PFSK-1 (cell line): ENCODE results near the gene RGS3.

Experiments
- FOXP2 ChIP-seq: optimal IDR thresholded peaks from 2 replicates; pipeline ENCODE3; 2011; ENCODE audit warnings: borderline replicate concordance, control low read depth, inconsistent platforms; ENCODE audit not compliant: insufficient read depth; ENCODE audit errors: extremely low read length, extremely low read depth
- POLR2AphosphoS5 ChIP-seq: IDR thresholded peaks from 2 replicates; pipeline ENCODE4 v1.6.1; 2012; ENCODE audit warnings: low read depth, mild to moderate bottlenecking, control low read depth, low read length, moderate library complexity
- REST ChIP-seq, 2 experiments: IDR thresholded peaks; 2 replicates each; pipeline versions ENCODE4 v1.6.1 to v1.8.0; 2011 to 2012; ENCODE audit warnings: low read depth in 2 of 2, low read length in 2 of 2, control low read depth in 1 of 2, inconsistent platforms in 1 of 2, mild to moderate bottlenecking in 1 of 2, moderate library complexity in 1 of 2; ENCODE audit not compliant: insufficient read depth in 1 of 2
- SIN3A ChIP-seq: IDR thresholded peaks from 2 replicates; pipeline ENCODE4 v1.6.1; 2012; ENCODE audit warnings: mild to moderate bottlenecking, low read length, moderate library complexity, borderline replicate concordance; ENCODE audit not compliant: insufficient read depth
- TAF1 ChIP-seq: IDR thresholded peaks from 2 replicates; pipeline ENCODE4 v1.6.1; 2012; ENCODE audit warnings: low read length, control low read depth, borderline replicate concordance; ENCODE audit not compliant: insufficient read depth

Gene RGS3

GRCh38 chr9:113520109-113520642 lies 56.6 kb downstream of the RGS3 start:
- TF ChIP-seq SIN3A (no peak), TAF1 (no peak), POLR2AphosphoS5 (no peak), FOXP2 (no peak), REST (IDR thresholded peaks at IDR 0.05; ENCODE audit: insufficient read depth in 1 of 2, low read depth in 2 of 2, low read length in 2 of 2) (no peak)

- TF ChIP-seq SIN3A = no peak
- no peak for TF ChIP-seq POLR2AphosphoS5
- TF ChIP-seq TAF1 = no peak
- TF ChIP-seq FOXP2 = no peak
- no peak for TF ChIP-seq REST (IDR thresholded peaks at IDR 0.05; ENCODE audit: insufficient read depth in 1 of 2, low read depth in 2 of 2, low read length in 2 of 2)
These were observed 58.2 kb downstream of the RGS3 start for GRCh38 chr9:113521693-113522255.

GRCh38 chr9:113522419-113522818 lies 58.9 kb downstream of the RGS3 start:
- TF ChIP-seq FOXP2 = no peak
- TF ChIP-seq SIN3A = no peak
- no peak for TF ChIP-seq TAF1
- no peak for TF ChIP-seq POLR2AphosphoS5
- TF ChIP-seq REST (IDR thresholded peaks at IDR 0.05; ENCODE audit: insufficient read depth in 1 of 2, low read depth in 2 of 2, low read length in 2 of 2) = no peak

GRCh38 chr9:113522858-113523257 lies 59.3 kb downstream of the RGS3 start:
- no peak for TF ChIP-seq FOXP2
- no peak for TF ChIP-seq SIN3A
- TF ChIP-seq POLR2AphosphoS5 = no peak
- no peak for TF ChIP-seq TAF1

- TF ChIP-seq FOXP2 (no peak), POLR2AphosphoS5 (no peak), REST (IDR thresholded peaks at IDR 0.05; ENCODE audit: insufficient read depth in 1 of 2, low read depth in 2 of 2, low read length in 2 of 2) (no peak), SIN3A (no peak), TAF1 (no peak)
These were observed 60.1 kb downstream of the RGS3 start for GRCh38 chr9:113523421-113524141.
